ENCODE results near the gene CNMD.

The CNMD gene

GRCh38 chr13:52739468-52740071 lies at the start of gene CNMD:
Gene CNMD, minus strand, starts transcription at chr13:52739820. Its CDS starts 119 bp downstream, at chr13:52739701.
- DNase-seq = no peak

- DNase-seq = no peak
Observed at GRCh38 chr13:52788011-52788410, 48.4 kb upstream of the CNMD start.

- no peak for DNase-seq
Observed at GRCh38 chr13:52787235-52787634, 47.6 kb upstream of the CNMD start.

DNA sequence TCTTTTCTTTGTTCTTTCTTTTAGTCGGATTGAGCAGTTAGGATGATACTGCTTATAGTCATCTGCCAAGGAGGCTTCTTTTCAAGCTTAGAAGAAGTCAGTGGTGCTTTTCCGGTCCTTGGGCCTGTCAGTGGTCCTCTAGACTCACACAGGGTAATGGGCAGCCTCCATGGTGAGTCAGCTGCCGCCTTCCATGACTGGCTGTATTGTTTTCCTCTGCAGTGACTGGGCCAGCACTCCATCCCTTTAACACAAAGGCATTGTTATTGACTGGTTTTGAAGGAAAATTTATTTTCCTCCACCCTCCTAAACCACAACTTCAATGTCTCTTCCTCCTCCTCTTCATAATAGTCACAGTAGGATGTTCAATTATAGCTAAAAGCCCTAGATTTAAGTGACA lies 47.1 kb upstream of the CNMD start:
- no peak for DNase-seq

- DNase-seq = no peak
Observed at GRCh38 chr13:52785739-52786138, 46.1 kb upstream of the CNMD start.

DNA sequence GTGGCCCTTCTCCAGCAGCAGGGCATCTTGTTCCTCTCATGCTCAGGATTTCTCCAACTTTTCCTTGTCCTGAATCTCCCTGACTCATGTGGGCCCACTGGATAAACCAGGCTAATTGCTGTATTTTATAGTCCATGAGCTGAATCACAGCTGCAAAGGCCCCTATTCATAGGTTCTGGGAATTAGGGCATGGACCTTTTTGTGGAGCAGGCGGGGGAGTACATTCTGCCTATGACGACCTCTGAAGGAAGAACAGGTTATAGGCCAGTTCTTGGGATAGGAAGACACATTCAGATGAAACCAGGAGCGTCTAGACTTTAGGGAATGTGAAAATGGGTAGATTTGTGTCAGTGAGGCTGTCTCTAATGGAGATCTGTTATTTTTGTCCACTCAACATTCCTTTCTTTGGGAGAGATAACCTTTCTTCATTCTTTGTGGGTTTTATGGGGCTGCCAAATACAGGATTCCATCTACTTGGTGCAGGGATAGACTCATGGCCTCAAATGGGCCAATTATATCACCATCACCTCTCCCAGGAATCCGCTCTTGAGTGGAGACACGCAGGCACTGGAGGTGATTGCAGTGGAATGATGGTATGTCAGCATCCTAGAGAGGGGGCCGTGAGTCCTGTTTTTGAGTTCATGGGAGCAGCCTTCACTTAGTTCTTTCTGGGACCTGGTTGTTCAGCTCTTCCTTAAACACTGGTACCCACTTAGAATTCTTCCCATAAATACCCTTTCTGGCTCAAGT lies 45.1 kb upstream of the CNMD start:
- DNase-seq = no peak

DNA sequence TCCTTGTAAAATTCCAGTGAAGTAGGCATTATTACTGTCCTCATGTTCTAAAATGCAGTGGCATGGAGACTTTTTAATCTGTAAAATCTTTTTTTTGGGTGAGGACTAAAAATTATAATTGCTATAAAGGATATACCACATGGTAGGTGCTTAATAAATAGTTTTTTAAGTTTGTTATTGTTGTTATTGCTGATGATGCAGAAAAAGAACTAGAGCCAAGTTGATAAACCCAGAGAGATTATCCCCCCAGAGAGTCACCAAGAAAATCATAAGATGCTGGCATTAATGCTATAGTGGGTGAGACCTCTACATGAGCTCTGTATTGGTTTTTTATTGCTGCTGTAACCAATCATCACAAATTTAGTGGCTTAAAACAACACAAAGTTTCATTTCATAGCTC lies 44.3 kb upstream of the CNMD start:
- no peak for DNase-seq

GRCh38 chr13:52782471-52783448 lies 43.1 kb upstream of the CNMD start:
- no peak for DNase-seq

GRCh38 chr13:52780611-52781010 lies 41.0 kb upstream of the CNMD start:
- no peak for DNase-seq

DNA sequence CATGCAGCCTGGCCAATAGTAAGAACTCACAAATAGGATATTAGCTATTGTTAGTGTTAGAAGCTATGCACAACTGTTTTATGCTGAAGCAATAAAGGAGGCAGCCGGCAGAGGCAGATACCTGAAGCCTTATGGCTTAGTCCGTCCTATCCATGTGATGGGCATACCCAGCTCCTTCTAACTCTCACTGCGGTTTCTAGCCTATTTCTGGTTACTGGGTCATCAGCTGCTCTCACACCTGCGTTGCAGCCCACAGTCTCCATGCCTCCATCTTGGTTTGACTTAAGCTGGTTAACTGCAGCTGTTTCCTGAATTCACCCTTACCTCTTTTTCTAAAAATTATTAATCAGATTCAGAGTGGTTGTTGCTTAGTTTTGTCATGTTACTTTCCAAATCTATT lies 40.5 kb upstream of the CNMD start:
- no peak for DNase-seq

GRCh38 chr13:52779103-52779502 lies 39.5 kb upstream of the CNMD start:
- no peak for DNase-seq

DNA sequence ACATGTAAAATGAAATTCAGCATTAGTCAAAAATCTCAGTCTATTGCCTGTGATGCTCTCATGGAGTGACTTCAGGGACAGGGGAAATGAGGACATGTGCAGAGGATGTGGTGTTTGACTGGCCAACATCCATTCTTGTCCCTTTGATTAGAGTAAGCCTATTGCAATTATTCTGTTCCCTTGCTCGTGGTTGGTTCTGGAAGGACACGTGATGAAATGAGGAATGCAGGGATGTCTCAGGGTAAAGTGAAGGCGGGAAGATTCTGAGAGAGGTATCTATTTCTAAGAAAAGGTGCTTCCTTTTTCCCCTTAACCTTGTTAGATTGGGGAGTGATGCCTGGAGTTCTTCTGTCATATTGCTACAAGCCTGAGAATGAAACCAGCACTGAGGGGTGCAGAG lies 37.1 kb upstream of the CNMD start:
- no peak for DNase-seq

DNA sequence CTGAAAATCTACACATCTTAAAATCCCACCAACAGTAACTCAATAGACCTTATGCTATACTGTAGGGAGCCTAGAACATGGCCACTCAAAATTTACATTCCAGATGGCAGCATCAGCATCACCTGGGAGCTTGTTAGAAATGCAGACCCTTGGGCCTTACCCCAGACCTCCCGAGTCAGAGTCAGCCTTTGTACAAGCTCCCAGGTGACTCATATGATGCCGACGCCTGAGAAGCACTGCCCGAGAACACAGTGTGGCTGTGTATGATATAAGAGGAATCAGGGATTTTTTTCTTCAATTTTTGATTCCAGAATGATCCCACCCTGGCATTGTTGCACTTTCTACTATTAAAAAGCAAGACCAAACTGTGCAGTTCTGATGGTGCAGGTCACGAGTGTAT lies 35.9 kb upstream of the CNMD start:
- no peak for DNase-seq

DNA sequence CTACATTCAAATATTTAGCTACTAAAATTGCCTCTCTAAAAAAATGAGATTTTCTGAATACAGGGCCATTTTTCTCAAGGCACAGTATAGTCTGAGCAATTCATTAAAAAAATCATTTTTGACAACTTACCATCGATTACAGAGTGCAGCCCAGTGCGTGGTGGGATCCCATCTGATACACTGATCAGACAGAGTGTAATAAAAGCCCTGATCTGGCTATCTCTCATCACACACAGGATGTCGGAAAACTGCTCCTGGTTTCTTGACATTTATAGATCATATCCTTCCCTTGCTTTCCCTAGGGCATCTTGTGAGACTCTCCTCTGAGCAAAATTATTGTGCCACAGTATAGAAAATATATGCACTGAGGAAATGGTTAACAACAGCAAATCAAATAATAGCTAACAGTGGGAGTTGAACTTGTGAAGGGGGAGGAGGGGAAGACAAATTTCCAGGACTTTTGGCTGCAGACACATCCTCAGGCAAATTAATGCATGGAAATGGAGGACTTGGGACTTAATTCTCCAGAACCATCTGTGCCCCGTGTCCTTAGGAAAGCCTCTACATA lies 28.4 kb upstream of the CNMD start:
- DNase-seq = no peak

- no peak for DNase-seq
Observed at GRCh38 chr13:52765611-52766390, 26.2 kb upstream of the CNMD start.

GRCh38 chr13:52760077-52760476 lies 20.5 kb upstream of the CNMD start:
- no peak for DNase-seq

DNA sequence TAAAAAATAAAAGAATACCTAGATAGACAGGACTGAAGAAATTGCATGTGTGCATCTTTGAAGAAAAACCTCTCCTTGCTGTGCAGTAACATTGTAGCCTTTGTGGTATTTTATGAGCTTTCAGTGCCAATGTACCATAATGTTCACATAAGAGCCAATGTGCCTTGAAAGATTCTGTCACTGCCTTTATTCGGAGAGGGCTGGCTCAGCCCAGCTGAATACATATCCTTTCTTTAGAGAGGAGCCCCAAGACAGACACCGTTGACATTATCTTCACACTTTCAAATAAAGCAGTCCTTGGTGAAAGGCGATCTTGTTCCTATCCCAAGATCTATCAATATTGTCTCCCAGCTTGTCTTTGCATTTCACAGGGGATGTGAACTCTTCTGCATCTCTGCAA lies 18.5 kb upstream of the CNMD start:
- no peak for DNase-seq

- DNase-seq = no peak
Observed at GRCh38 chr13:52751196-52751595, 11.6 kb upstream of the CNMD start.

DNA sequence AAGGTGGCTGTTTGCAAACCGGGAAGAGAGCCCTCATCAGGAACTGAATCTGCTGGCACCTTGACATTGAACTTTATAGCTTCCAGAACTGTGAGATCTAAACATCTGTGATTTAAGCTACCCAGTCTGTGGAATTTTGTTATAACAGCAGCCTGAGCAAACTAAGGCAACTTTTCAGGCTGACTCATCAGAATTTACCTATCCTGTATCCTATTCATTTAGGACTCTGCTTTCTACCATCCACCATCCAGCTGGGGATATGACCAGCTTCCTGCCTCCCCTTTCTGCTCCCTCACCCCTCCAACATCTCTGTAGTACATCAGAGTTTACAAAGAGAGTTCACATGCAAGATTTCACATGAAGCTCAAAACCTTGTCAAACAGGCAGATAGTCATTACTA lies 11.1 kb upstream of the CNMD start:
- DNase-seq = no peak

GRCh38 chr13:52749419-52749818 lies 9.8 kb upstream of the CNMD start:
- peak; percentile 78 for DNase-seq

DNA sequence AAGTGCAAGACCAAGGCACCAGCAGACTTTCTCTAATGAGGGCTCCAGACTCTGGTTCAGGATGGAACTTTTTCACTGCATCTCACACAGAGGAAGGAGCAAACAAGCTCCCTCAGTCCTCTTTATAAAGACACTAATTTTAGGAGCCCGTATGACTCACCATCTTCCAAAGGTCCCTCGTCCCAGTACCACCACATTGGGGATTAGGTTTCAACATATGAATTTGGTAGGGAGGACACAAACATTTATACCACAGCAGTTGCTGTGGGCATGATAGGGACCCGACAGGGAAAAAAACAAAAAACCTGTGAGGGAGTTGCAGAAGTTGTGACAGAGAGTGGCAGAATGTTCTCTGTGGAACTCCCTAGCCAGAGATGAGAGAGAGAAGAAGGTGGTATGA lies 6.5 kb upstream of the CNMD start:
- no peak for DNase-seq

DNA sequence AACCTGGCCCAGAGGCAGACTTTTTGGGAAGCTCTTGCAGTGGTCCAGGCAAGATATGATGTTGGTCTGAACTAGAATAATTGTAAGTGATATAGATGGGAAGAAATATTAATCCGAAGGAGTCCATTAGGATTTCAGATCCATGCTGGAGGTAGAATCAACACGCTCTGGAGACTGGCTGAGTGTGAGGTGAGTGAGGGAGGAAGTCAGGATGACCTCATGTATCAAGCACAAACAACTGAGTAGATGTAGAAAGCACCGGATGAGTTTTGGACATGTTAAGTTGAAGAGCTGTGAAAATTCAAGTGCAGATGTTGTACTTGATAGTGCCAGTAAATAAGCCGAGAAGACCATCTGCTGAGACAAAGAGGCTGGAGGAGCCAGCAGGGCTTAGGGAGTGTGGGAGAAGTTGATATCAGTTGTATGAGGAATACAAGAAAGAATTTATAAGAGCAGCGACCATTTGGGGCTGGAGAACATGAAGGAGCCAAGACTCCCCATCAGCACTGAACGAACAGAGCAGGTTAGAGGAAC lies 5.3 kb upstream of the CNMD start:
- peak; percentile 69 for DNase-seq
